Breast epithelium (tissue), 3 donors: ENCODE data around the gene QPRT.

Experiments
- CTCF ChIP-seq, 3 donors: fragments of 450-650 bp; IDR thresholded peaks; one replicate each; pipeline ENCODE4 v1.5.1; 2016 to 2017; ENCODE audit warnings: antibody characterized with exemption in 3 of 3, mild to moderate bottlenecking in 3 of 3, moderate library complexity in 3 of 3
- POLR2A ChIP-seq: fragments of 450-650 bp; IDR thresholded peaks from one replicate; pipeline ENCODE4 v1.6.1; 2016; ENCODE audit warnings: antibody characterized with exemption, mild to moderate bottlenecking, moderate library complexity
- POLR2AphosphoS5 ChIP-seq, 3 donors: sonication (generic); formaldehyde crosslinking; IDR thresholded peaks; one replicate each; pipeline ENCODE4 v1.6.1; 2017; ENCODE audit warnings: antibody characterized with exemption in 3 of 3

GRCh38 chr16:29687755-29688154, 8.8 kb downstream of the QPRT start:
- TF ChIP-seq CTCF (IDR thresholded peaks at IDR 0.05) (no peak), POLR2AphosphoS5 (IDR thresholded peaks at IDR 0.05) (no peak), POLR2A (no peak)
